SH-SY5Y (cell line): ENCODE results near the gene MT3.

Source experiments
- GATA2 ChIP-seq: IDR thresholded peaks from 2 replicates; pipeline ENCODE4 v1.6.1; 2011; ENCODE audit warnings: mild to moderate bottlenecking, low read depth, low read length
- GATA3 ChIP-seq: IDR thresholded peaks from 2 replicates; pipeline ENCODE4 v1.6.1; 2011; ENCODE audit warnings: low read depth, mild to moderate bottlenecking, low read length, moderate library complexity

Gene MT3

GRCh38 chr16:56628486-56629350 lies 39.4 kb downstream of the MT3 start:
- TF ChIP-seq GATA3 (no peak), GATA2 (no peak)

DNA sequence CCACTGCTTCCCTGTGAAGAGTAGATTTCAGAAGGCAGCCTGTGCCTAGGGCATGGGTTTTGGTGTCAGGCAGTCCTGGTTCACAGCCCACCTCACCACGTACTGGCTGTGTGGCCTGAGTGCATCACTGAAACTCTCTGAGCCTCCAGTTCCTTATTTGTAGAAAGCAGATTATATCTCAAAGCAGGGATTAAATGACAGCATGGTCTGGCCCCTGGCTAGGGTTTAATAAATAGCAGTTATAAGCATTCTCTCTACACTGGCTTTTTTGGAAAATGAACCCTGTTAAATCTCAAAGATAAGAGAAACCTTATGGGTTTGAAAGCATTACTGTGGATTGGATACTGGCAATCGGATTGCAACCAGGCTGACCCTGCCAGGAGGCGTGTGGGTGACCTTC lies 40.2 kb downstream of the MT3 start:
- TF ChIP-seq GATA2 = peak; percentile 82
- TF ChIP-seq GATA3 = peak; percentile 71; the same call in 1 of the 2 replicates

DNA sequence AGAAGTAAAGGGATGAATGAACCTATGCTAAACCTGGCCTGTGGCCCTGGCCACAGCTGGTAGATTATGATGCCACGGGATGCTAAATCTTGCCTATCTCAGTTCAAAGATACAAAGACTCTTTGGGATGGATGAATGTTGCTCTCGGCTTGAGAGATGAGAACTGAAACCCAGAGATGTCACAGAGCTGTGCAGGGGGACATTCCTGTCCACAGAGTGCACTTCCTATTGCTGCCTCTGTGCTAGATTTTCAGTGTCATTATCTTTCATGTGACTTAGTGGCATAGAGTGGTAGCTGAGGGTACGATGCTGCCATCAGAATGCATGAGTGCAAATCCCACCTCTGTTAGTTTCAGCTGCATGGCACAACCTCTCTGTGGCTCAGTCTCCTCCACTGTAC lies 40.8 kb downstream of the MT3 start:
- TF ChIP-seq GATA3 (no peak), GATA2 (no peak)

- TF ChIP-seq GATA3 = no peak
- no peak for TF ChIP-seq GATA2
Measured at GRCh38 chr16:56631197-56631596, 41.9 kb downstream of the MT3 start.

- TF ChIP-seq GATA2 (no peak), GATA3 (no peak)
Measured at GRCh38 chr16:56631832-56632155, 42.5 kb downstream of the MT3 start.

GRCh38 chr16:56632156-56632847 lies 43.0 kb downstream of the MT3 start, which contains the start of gene MT1M:
Gene MT1M (plus strand): TSS chr16:56632659. CDS start chr16:56632732, 73 bp downstream.
- TF ChIP-seq GATA2 (peak; percentile 34), GATA3 (no peak)

- no peak for TF ChIP-seq GATA2
- TF ChIP-seq GATA3 = no peak
Measured at GRCh38 chr16:56632848-56633365, 43.6 kb downstream of the MT3 start.

DNA sequence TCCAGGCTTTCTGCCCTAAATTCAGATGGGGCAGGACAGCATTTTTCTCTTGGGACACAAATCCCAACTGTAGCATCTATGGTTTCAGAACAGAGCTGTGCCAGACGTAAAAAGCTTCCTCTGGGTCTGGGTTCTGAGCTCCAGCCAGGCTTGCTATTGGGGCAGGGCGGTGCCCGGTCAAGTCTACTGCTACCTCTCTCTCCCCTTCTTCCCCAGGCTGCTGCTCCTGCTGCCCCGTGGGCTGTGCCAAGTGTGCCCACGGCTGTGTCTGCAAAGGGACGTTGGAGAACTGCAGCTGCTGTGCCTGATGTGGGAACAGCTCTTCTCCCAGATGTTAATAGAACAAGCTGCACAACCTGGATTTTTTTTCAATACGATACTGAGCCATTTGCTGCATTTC lies 44.2 kb downstream of the MT3 start:
- TF ChIP-seq GATA3 (no peak), GATA2 (no peak)

DNA sequence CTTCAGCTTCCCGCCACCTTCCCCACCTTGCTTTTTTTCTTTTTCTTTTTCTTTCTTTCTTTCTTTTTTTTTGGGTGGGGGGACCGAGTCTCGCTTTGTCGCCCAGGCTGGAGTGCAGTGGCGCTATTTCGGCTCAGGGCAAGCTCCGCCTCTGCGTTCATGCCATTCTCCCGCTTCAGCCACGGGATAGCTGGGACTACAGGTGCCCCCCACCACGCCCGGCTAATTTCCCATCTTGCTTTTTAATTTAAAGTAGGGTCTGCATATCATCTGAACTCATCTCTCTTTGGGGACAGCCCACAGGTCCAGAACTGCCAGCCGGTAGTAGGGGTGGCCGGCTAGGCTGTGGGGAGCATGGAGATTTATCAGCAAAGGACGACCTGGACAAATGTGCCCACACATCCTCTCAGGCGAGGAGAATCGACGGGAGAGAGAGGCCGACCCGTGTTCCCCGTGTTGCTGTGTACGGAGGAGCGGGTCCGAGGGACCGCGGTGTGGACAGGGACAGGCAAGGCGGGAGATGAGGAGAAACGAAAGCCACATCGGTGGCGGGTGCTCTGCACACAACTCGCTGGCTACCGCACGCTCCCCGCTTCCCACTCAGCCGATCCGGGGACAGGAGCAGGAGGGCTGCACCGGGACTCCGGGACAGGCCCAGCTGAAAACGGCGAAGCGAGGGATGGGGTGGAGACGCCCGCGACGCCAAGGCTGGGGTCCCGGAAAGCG lies 45.5 kb downstream of the MT3 start:
- TF ChIP-seq GATA2 (no peak), GATA3 (no peak)

- TF ChIP-seq GATA3 (no peak), GATA2 (no peak)
Measured at GRCh38 chr16:56635441-56635967, 46.2 kb downstream of the MT3 start.

- TF ChIP-seq GATA2 (no peak), GATA3 (no peak)
Measured at GRCh38 chr16:56636616-56637413, 47.5 kb downstream of the MT3 start.

GRCh38 chr16:56637814-56638750 lies 48.8 kb downstream of the MT3 start, which contains the start of gene MT1A:
Gene MT1A (plus strand): TSS chr16:56638666. CDS start chr16:56638739, 73 bp downstream.
- TF ChIP-seq GATA3 (no peak), GATA2 (no peak)

- TF ChIP-seq GATA2 (no peak), GATA3 (no peak)
Measured at GRCh38 chr16:56639045-56639444, 49.7 kb downstream of the MT3 start.
